Measurements from ENCODE around the gene BRAT1.
A peak's percentile ranks its signal among the peaks of the same experiment; 100 is the strongest.
"Not testable (repeated sequence)": the region's sequence is repeated elsewhere in the genome, so short reads cannot be mapped to it uniquely, and the experiment has no call there.

Gene BRAT1

DNA sequence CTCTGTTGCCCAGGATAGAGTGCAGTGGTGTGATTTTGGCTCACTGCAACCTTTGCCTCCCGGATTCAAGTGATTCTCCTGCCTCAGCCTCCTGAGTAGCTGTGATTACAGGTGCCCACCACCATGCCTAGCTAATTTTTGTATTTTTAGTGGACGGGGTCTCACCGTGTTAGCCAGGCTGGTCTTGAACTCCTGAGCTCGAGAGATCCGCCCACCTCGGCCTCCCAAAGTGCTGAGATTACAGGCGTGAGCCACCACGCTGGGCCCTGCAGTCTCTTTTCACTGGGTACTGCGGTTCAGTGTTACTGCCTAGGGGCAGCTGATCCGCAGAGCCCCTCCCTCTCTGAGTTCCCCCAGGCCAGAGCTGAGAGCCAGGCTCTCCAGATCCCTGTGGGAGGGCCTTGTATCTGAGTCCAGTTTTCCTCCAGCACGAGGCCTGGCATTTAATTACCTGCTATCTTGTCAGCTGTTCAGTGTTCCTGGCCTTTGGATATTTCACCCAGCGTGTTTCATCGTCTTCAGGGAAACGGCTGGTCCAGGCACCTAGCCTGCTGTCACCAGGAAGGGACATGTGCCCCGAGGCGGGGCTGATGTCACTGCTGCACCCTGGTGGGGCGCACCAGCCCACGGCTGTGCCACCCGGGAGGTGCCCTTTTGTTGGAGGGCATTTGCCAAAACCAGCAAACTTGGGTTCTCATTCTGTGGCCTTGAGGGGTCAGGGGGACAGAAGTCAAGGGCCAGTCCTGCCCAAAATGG lies 19.3 kb downstream of the BRAT1 start:
- not testable (repeated sequence) for DNase-seq

GRCh38 chr7:2534214-2534613 lies 21.1 kb downstream of the BRAT1 start:
- DNase-seq: not testable (repeated sequence)

DNA sequence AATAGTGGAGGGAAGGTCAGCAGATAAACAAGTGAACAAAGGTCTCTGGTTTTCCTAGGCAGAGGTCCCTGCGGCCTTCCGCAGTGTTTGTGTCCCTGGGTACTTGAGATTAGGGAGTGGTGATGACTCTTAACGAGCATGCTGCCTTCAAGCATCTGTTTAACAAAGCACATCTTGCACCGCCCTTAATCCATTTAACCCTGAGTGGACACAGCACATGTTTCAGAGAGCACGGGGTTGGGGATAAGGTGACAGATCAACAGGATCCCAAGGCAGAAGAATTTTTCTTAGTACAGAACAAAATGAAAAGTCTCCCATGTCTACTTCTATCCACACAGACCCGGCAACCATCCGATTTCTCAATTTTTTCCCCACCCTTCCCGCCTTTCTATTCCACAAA lies 21.8 kb downstream of the BRAT1 start:
- not testable (repeated sequence) for DNase-seq

DNA sequence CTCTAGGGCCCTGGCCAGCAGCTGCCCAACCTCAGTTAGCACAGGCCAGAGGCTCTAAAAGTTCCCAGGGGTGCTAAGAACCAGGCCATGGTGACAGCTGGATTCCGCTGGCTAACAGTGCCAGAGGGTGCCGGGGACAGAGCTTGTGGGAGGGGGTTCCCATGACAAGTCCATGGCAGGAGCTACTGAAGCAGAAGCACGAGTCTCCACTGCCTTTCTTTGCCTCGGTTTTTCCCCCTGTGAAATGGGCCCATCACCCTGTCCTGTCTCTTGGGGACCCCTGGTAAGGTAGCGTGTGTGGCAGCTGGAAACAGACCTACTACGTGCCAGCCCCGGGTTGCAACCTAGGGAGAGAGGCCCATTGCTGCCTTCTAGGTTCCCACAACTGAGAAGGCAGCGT lies 22.5 kb downstream of the BRAT1 start:
- DNase-seq: not testable (repeated sequence)

- not testable (repeated sequence) for DNase-seq
These were observed 23.0 kb downstream of the BRAT1 start for GRCh38 chr7:2532199-2532772.

- DNase-seq: not testable (repeated sequence)
These were observed 23.6 kb downstream of the BRAT1 start for GRCh38 chr7:2531796-2532110.

DNA sequence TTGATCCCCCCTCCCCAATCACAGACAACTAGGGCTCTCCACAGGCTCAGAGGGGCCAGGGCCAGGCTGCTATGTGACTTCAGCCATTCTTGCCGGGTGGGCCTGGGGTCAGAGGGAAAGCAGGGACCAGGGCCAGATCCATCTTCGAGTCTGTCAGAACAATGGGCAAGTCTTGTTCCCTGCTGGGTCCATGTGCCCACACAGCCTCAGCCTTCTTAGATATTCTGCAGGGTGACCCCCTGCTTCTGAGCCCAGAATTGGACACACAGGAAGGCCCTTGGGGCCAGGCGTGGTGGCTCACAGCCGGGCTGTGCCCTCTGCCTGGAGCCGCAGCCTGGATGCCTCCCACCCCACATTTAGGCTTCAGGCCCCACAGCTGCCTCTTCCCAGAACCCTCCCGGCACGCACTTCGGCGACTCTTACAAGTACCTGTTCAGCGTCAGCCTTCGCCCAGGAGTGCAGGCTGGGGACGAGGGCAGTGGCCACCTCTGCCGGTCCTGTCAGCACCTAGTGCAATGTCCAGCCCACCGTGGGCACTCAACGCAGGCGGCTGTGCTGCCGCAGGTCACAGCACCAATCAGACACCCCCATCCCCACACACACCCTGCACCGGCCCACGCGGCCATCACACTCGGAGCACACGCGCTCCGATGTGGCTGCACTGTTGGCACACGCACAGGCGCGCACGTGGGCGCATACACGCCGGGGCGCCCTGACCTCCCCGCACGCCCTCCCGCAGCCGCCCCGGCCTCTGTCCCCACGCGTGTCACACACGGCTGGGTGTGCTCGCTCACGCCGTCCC lies 24.1 kb downstream of the BRAT1 start:
- DNase-seq: not testable (repeated sequence)

DNA sequence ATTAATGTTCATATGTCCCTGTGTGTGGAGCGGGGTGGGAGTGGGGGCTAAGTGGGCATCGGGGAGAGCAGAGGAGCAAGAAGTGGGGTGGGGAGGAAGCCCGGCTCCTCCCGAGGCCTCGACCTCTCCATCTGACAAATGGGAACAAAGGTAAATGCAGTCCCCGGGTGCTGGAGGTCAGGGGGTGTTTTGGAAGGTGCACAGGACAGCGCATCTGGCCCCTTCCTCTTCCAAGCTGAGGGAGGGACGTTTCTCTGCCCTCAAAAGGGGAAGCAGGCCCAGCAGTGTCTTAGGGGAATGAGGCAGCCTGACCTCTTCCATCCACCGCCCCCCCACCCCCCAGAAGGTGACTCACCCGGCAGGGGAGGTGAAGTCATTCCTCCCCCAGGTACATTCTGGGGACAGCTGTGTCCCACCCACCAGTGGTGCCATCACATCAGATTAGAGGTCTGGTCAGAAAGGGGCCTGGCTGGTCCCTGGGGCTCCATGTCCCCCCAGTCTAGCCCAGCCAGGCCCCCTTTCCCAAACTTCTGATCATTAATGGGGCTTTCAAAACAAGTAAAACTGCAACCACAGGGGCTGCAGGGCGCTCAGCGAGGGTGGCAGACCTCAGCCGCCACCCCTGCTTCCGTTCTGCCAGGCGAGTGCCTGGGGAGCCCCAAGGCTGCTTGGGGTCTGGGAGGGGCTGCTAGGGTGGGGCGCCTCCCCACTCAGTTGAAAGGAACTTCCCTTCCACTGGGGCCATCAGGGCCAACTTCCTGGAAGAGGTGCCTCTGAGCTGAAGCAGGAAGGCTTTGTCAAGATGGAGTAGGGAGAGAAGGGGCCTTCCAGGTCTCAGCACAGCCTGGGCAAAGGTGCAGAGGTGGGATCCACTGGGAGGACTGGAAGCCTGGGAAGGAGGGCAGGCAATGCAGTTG lies 25.0 kb downstream of the BRAT1 start:
- DNase-seq: peak; percentile 94

GRCh38 chr7:2529161-2530070 lies 25.9 kb downstream of the BRAT1 start:
- DNase-seq: peak; percentile 95

- DNase-seq: no peak
These were observed 26.7 kb downstream of the BRAT1 start for GRCh38 chr7:2528481-2529095.

GRCh38 chr7:2527505-2528467 lies 27.5 kb downstream of the BRAT1 start:
- peak; percentile 85 for DNase-seq

GRCh38 chr7:2526659-2527504 lies 28.4 kb downstream of the BRAT1 start:
- DNase-seq: no peak

- peak; percentile 62 for DNase-seq
These were observed 29.4 kb downstream of the BRAT1 start for GRCh38 chr7:2525658-2526630.

DNA sequence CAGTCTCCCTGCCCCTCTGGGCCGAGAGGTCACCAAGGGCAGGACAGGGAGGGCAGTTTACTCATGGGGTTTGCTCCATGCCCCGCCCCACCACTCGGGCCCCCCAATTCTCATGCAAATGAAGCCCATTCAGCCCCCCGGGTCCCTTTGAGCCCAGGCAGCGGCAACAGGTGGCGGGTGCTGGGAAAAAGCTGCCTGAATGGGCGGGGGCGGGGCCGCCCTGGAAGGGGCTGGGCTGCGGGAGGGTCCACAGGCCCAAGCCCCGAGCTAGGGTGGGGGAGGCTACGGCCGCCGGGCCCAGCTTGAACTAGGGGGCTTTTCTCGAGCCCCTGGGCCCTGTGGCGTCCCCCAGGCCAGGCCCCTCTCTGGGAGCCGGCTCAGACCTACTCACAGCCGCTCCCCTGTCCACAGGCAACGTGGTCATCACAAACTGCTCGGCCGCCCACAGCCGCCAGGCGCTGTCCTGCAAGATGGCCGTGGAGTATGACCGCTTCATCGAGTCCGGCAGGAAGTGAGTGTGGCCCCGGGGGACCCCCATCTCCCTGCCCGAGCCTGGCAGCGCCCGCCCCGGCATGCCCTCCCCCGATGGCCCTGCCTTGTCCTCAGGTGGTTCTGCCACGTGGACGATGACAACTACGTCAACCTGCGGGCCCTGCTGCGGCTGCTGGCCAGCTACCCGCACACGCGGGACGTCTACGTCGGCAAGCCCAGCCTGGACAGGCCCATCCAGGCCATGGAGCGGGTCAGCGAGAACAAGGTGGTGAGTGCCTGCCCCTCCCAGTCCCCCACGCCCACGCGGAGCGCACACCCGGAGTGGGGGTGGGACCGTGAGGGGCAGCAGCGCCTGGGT lies 30.3 kb downstream of the BRAT1 start:
- DNase-seq: no peak

GRCh38 chr7:2523941-2524807 lies 31.1 kb downstream of the BRAT1 start:
- DNase-seq: peak; percentile 57

DNA sequence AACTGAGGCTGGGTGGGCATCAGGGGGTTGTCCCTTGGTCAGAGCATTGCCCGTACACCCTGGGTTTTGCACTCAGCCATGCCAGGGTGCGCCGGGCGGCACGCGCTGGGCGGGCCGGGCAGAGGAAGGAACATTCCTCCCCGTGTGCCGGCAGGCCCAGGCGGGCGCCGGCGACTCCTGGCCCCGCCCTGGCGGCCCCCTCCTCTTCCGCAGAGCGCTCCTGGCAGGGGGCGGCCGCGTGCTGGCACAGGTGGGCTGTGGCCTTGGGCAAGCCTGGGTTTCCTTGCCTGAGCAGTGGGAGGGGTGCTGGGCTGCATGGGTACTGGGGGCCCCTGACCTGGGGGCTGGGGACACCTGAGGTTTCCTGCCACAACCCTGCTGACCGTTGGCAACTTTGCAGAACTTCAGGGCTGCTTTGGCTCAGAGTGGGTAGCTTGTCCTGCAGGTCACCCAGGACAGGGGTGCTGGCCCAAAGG lies 31.8 kb downstream of the BRAT1 start:
- no peak for DNase-seq

Data from MV-4-11 (cell line).